CD4-positive, alpha-beta T cell treated with Interleukin-6 for 4 hours (primary cell): ENCODE data around the gene USO1.
"Not testable (repeated sequence)": the region's sequence is repeated elsewhere in the genome, so short reads cannot be mapped to it uniquely, and the experiment has no call there.

Experiments
- DNase-seq: peaks from one replicate; pipeline ENCODE4 v3.0.0-alpha.2; 2020; ENCODE audit warnings: mixed read lengths

The USO1 gene

DNA sequence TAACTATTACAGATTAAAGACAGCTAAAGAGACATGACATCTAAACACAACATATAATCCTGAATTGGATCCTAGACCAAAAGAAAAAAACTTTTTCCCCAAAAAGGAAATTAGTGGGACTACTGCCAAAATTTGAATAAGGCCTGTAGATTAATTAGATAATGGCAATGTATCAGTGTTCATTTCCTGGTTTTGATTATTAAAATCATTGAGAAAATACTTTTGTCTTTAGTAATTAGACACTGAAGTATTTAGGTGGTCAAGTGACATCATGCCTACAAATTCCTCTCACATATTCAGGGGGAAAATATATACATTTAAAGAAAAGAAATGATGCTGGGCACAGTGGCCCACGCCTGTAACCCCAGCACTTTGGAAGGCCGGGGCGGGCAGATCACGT lies 10.4 kb upstream of the USO1 start:
- DNase-seq: no peak

GRCh38 chr4:75714704-75715103 lies 9.7 kb upstream of the USO1 start:
- no peak for DNase-seq

DNA sequence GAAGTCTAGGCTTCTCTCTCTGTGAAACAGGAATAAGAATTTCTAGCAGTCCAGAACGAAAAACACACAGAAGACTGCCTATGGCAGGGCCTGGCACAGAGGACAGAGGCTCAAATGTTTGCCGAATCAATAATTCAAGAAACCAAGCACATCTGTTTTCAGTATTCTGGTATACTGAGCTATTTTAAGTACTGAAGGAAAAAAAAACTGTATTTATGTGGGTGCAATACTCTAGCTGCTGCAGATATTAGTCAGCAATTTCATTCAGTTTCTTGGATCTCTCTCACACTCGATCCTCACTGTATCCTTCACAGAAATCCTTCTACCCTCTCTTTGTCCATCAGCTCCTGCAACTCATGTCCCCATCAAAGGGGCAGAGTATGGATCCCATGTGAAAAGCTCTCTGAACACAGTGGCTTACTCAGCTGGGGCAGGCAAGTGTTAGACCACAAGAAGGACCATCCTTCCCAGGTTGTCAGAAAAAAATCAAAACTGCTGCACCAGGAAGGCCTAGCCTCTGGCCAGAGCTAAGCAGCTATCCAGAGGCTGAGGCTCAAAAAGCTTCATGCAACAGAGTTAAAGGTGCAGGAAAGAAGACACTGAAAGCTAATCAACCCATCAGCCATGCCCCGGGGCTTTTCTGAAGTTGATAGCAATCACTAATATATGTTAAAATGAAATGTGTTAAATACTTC lies 9.1 kb upstream of the USO1 start:
- no peak for DNase-seq

GRCh38 chr4:75716054-75716453 lies 8.3 kb upstream of the USO1 start:
- DNase-seq: not testable (repeated sequence)

DNA sequence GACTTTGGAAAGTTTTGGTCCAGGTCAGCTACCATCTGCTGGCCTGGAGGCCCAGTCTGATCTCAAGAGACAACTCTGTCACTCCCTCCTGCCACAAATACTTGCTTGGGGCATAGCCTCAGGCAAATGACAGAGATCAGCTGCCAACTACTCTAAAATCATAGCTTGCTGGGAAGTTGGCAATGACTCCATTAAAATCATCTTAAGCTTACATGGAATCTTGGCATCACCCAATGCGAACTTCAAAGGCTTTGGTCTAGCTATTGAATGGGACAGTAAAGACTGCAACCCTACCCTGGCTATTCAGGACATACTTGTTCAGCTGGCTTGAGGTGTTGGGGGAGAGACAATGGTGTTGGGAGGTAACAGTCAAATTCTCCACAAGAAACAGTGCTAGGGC lies 7.0 kb upstream of the USO1 start:
- DNase-seq: no peak

- DNase-seq: no peak
Observed at GRCh38 chr4:75718529-75718928, 5.8 kb upstream of the USO1 start.

DNA sequence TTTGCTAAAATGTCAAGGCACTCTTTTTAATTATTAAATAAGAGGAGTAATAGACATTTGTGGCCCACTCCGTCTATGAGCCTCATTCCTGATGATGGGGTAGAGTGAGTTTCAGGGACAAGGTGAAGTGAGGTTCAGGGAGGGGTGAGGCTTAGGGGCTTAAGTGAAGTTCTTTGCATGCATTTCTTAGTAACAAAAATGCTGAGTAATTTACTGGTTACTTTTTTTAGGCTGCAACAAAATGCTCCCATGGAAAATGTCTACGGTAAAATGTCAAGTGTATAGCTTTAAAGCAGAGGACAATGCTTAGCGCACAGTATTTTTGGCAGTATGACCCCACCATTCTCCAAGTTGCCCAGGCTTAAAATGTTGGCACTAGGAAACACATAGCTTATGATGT lies 2.0 kb upstream of the USO1 start:
- no peak for DNase-seq

- no peak for DNase-seq
Observed at GRCh38 chr4:75723163-75724065, 963 bp upstream of the USO1 start.

DNA sequence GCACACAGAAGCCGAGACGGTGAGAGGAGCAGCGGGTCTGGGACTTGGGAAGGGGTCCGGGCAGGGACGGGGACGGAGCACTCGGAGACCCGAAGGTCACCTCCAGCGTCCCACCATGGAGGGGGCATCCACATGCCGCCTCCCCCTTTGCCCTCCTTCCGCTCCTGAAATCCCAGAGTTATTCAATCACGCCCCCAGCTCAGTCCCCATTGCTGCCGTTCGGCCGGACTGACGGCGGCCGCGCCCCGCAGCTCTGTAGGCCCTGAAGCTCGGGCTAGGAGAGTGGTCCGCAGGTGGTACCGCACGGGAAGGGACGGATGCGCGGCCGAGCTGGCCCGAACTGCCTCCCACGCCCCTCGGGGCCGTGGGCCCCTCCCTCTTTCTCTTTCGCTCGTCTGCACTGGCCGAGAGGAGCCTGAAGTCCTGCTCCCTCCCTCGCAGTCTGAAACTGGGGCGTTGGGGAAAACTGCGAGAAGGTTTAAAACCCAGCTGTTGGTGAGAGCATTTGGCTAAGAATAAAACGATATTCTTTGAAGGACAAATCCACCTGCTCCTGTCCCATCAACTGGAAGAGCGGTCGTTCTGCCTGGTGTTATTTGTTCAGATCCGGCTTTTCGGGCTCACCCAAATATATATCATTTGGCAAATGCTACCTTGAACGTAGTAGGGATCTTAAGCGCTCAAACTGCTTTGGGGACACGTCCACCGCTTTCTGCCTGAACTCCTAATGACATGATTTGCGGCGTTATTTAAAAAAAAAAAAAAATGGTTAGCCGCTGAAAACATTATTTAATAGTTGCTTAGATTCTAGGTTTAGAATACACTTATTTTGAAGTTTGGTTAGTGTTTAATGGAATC lies 719 bp downstream of the USO1 start:
- peak; percentile 52 for DNase-seq

GRCh38 chr4:75725942-75726538 lies 1.7 kb downstream of the USO1 start:
- DNase-seq: not testable (repeated sequence)

DNA sequence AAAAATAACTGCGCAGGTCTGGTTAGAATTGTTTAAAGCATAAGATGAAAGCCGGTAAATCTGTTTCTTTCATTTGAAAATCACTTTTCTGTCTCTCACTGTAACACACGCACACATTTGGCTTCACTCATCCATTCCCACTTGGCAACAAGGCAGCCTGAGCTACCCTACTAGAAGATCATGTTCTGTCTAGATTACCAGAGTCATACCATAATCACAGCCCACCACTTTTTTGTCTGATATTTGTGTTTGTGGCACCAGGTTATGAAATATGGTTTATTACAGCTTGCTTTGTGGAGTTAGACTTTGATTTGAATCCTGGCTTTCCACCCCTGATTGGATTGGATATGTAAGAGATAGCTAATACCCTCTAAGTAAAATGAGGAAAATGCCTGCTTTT lies 2.2 kb downstream of the USO1 start:
- DNase-seq: no peak

- DNase-seq: no peak
Observed at GRCh38 chr4:75727073-75727472, 2.7 kb downstream of the USO1 start.

- DNase-seq: no peak
Observed at GRCh38 chr4:75729836-75730235, 5.5 kb downstream of the USO1 start.

GRCh38 chr4:75733369-75733768 lies 9.0 kb downstream of the USO1 start:
- DNase-seq: no peak

- no peak for DNase-seq
Observed at GRCh38 chr4:75735525-75735924, 11.1 kb downstream of the USO1 start.

DNA sequence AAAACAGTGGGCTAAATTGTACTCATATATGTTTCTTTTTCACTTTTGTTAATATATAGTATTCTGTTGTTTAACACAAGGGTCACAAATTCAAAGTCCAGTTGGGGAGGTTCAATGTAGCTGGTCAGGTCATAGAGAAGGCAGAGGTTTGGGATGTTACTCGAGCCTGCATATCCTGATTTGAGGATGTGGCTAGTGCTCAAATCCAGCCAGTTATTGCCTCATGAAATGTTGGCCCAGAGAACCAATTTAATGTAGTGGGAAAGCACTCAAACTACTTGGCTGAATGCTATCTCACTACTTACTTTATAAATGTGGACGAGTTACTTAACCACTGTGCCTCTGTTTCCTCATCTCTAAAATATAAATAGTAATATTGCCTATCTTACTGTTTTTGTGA lies 12.5 kb downstream of the USO1 start:
- no peak for DNase-seq

DNA sequence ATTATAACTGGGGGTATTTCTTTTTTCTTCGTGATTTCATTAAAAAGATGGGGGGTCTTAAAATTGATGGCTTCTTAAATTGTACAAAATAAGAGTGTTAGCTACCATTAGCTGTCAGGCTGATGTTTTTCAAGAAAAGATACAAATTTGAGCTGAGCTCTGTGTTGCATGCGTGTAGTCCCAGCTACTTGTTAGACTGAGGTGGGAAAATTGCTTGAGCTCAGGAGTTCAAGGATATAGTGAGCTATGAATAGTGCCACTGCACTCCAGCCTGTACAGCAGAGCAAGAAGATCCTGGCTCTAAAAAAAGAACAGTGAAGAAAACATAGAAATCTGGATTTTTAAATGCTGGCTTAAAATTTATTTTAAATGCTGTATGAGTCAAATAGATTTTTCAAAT lies 13.0 kb downstream of the USO1 start:
- no peak for DNase-seq

DNA sequence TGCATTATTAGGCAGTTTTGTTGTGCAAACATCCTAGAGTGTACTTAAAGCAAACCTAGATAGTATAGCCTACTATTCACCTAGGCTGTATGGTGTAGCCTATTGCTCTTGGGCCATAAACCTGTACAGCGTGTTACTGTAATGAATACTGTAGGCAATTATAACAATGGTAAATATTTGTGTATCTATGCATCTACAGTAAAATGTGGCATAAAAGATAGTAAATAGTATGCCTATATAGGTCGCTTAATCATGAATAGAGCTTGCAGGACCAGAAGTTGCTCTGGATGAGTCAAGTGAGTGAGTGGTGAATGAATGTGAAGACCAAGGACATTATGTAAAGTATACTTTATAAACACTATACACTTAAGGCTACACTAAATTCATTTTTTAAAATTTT lies 16.6 kb downstream of the USO1 start:
- DNase-seq: no peak

DNA sequence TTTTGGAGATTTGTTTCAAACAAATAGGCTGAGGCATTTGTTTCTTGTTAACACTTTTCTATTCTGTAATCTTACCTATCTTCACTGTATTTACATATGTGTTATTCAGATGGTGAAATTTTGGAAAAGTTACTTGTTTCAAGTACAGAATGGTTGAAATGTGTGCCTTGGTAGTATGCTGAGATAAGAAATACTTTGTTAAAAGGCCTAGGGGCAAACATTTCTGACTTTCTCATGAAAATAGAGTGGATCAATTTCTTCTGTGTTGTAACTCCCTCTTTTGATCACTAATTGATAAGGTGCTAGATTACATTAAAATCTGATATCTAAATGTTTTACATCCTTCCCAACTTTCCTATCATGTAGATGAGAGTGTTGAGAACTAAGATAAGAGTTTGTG lies 18.1 kb downstream of the USO1 start:
- DNase-seq: no peak

DNA sequence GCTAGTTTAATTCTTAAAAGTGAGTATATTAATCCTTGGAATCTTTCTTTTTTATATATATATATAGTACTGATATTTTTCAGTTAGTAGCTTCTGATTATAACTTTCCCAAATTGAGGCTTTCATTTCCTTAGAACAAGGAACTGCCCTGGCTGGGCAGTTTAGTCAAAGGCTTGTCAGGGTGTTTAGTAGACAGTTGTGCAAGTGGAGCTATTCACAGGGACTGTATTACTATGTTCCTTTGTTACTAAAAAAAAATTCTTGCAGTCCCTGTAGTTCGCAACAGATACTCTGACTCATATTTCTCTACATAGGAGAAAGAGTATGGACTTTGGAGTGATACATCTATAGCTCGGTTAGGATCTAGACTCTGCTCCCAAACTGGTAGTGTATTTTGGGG lies 20.8 kb downstream of the USO1 start:
- DNase-seq: no peak

- no peak for DNase-seq
Observed at GRCh38 chr4:75745721-75746199, 21.4 kb downstream of the USO1 start.

GRCh38 chr4:75752637-75753036 lies 28.3 kb downstream of the USO1 start:
- DNase-seq: no peak

GRCh38 chr4:75769036-75769435 lies 44.7 kb downstream of the USO1 start:
- no peak for DNase-seq
